ENCODE results near the gene ARIH2.

DNA sequence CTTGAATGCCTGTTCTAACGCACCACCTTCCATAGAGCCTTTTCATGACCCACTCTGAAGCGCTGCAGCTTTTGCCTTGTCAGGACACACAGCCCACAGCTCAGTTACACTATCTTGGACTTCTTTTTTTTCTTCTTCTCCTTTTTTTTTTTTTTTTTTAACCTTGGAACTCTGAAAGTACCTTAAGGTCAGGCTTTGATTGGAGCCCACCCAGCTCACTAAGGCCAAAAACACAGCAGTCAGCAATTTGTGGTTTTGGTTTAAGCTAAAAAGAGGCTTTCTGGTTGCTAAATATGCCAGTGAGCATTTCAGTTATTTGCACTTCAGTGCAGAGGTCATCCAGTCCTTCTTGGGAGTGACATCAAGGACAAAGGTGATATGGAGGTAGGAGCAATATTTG, 21.7 kb upstream of the ARIH2 start:
- TF ChIP-seq TAF1 (IDR thresholded peaks at IDR 0.05; ENCODE audit: borderline replicate concordance, insufficient read depth, low read length) (no peak), REST (IDR thresholded peaks at IDR 0.05; ENCODE audit: insufficient read depth in 1 of 2, low read depth in 2 of 2, low read length in 2 of 2) (no peak), POLR2AphosphoS5 (IDR thresholded peaks at IDR 0.05; ENCODE audit: low read depth, low read length) (no peak), SIN3A (IDR thresholded peaks at IDR 0.05; ENCODE audit: borderline replicate concordance, insufficient read depth, low read length) (no peak), FOXP2 (optimal IDR thresholded peaks at IDR 0.05; ENCODE audit: borderline replicate concordance, extremely low read depth, extremely low read length, insufficient read depth) (no peak)
